K562 (cell line): ENCODE measurements around the gene PRKG1. TPM values are rescaled to one million over a fixed set of nuclear protein-coding genes. Genes with fewer than 3 reads are reported as not detected.

Experiments used
- ATAC-seq: fragments of 200-7000 bp; cut with Tn5 transposase; 3 replicates; pipeline ENCODE4 v1.9.1; 2020; ENCODE audit warnings: moderate library complexity
- BruUV-seq: library from RNA; stranded (reverse); fragments of 400-500 nt; replicated peaks from 2 replicates; lab custom pipeline; 2021; lab: Mats Ljungman, UMichigan
- CTCF ChIA-PET: fragments of 300-600 bp; formaldehyde crosslinking; extraction: SDS; loops from one replicate; lab custom pipeline; 2021; ENCODE audit warnings: low intra/inter-chr PET ratio; lab: Yijun Ruan, JAX
- POLR2A ChIA-PET: fragments of 300-600, 350-650 bp; sonication (Branson Sonifier 250); formaldehyde crosslinking; extraction: SDS; loops from one replicate; lab custom pipeline; 2021; ENCODE audit warnings: antibody characterized with exemption, inconsistent platforms; lab: Yijun Ruan, JAX
- DNase-seq, 4 experiments: peaks; one replicate each; pipeline versions ENCODE4 v3.0.0 to v3.0.0-alpha.2; 2011 to 2018; ENCODE audit warnings: low spot score in 3 of 4, mixed read lengths in 3 of 4; ENCODE audit errors: extremely low read depth in 1 of 4
- FAIRE-seq: peaks from 2 replicates; lab custom pipeline; 2011; peaks lifted over from hg19 to GRCh38; lab: Jason Lieb, UNC
- H2AFZ ChIP-seq: 2 replicates; pipeline ENCODE4 v1.6.0; 2011; ENCODE audit warnings: low read depth, low read length, control low read depth, inconsistent platforms
- H3K27ac ChIP-seq: fragments of 200-600 bp; 3 replicates; pipeline ENCODE4 v1.8.0; 2011; ENCODE audit warnings: low read depth, mild to moderate bottlenecking, control low read depth, inconsistent platforms, low read length, moderate library complexity, mixed read lengths; ENCODE audit errors: extremely low read depth
- H3K27me3 ChIP-seq, 2 experiments: fragments of 300-600 bp in 1 of 2; 2 replicates in 1 of 2; 3 replicates in 1 of 2; pipeline versions ENCODE4 v1.6.0 to v1.8.0; 2011; ENCODE audit warnings: inconsistent platforms in 2 of 2, low read length in 2 of 2, mild to moderate bottlenecking in 1 of 2, mixed read lengths in 1 of 2, moderate library complexity in 1 of 2; ENCODE audit not compliant: control insufficient read depth in 2 of 2, insufficient read depth in 2 of 2
- H3K36me3 ChIP-seq: fragments of 300-600 bp; 3 replicates; pipeline ENCODE4 v1.8.0; 2011; ENCODE audit warnings: mild to moderate bottlenecking, low read length, inconsistent platforms; ENCODE audit not compliant: control insufficient read depth, insufficient read depth
- H3K4me1 ChIP-seq, 2 experiments: fragments of 200-600 bp in 1 of 2; replicated peaks in 1 of 2; 2 replicates in 1 of 2; 3 replicates in 1 of 2; pipeline versions ENCODE4 v1.5.1 to v1.8.0; 2011; ENCODE audit warnings: inconsistent platforms in 2 of 2, low read length in 2 of 2, mild to moderate bottlenecking in 1 of 2, mixed read lengths in 1 of 2, moderate library complexity in 1 of 2; ENCODE audit not compliant: control insufficient read depth in 2 of 2, insufficient read depth in 2 of 2
- H3K4me2 ChIP-seq: 2 replicates; pipeline ENCODE4 v1.6.1; 2011; ENCODE audit warnings: low read length, control low read depth, inconsistent platforms, mixed read lengths; ENCODE audit not compliant: insufficient read depth
- H3K4me3 ChIP-seq: fragments of 200-600 bp; sonication (generic), shearing (Covaris generic); 2 replicates; pipeline ENCODE4 v1.5.1; 2016; ENCODE audit warnings: control low read depth, inconsistent platforms
- H3K79me2 ChIP-seq: fragments of 200-600 bp; 3 replicates; pipeline ENCODE4 v1.8.0; 2011; ENCODE audit warnings: low read length, inconsistent platforms; ENCODE audit not compliant: control insufficient read depth, insufficient read depth
- H3K9ac ChIP-seq, 2 experiments: 2 replicates each; pipeline versions ENCODE4 v1.6.0 to v1.6.1; 2011; ENCODE audit warnings: low read depth in 2 of 2, low read length in 2 of 2, control low read depth in 1 of 2, inconsistent platforms in 1 of 2, mild to moderate bottlenecking in 1 of 2, mixed read lengths in 1 of 2; ENCODE audit not compliant: insufficient read depth in 1 of 2
- H3K9me1 ChIP-seq: one replicate; pipeline ENCODE4 v1.6.0; 2011; ENCODE audit warnings: inconsistent platforms, mild to moderate bottlenecking, low read length, moderate library complexity; ENCODE audit not compliant: control insufficient read depth, insufficient read depth
- H3K9me3 ChIP-seq: replicated peaks from 2 replicates; pipeline ENCODE4 v1.5.1; 2011; ENCODE audit warnings: low read depth, low read length, inconsistent platforms; ENCODE audit not compliant: control insufficient read depth, insufficient read depth
- H4K20me1 ChIP-seq: replicated peaks from 2 replicates; pipeline ENCODE4 v1.6.1; 2011; ENCODE audit warnings: low read length, inconsistent platforms, mixed read lengths; ENCODE audit not compliant: control insufficient read depth, insufficient read depth
- CBX2 ChIP-seq: fragments of 200-600 bp; sonication (generic); IDR thresholded peaks from one replicate; pipeline ENCODE4 v1.6.1; 2012; ENCODE audit warnings: mild to moderate bottlenecking, low read length, inconsistent platforms; ENCODE audit not compliant: insufficient read depth, poor library complexity, severe bottlenecking
- ETS1 ChIP-seq: conservative IDR thresholded peaks from 2 replicates; pipeline ENCODE4 v1.6.1; 2011; ENCODE audit warnings: low read depth, mild to moderate bottlenecking, low read length; ENCODE audit not compliant: control insufficient read depth
- FOXJ3 ChIP-seq: sonication (generic); formaldehyde crosslinking; IDR thresholded peaks from 2 replicates; pipeline ENCODE4 v1.4.0; 2020; ENCODE audit warnings: mild to moderate bottlenecking, missing genetic modification reagents
- MGA ChIP-seq: fragments of 450-650 bp; IDR thresholded peaks from 2 replicates; pipeline ENCODE4 v1.6.1; 2016; ENCODE audit warnings: mild to moderate bottlenecking, moderate library complexity
- SAP30 ChIP-seq: fragments of 200-600 bp; sonication (generic); IDR thresholded peaks from 2 replicates; pipeline ENCODE4 v1.6.1; 2012; ENCODE audit warnings: borderline replicate concordance, low read depth, mild to moderate bottlenecking, moderate library complexity, low read length, control low read depth, inconsistent platforms; ENCODE audit not compliant: insufficient read depth, poor library complexity, severe bottlenecking
- TRIM25 ChIP-seq: fragments of 450-650 bp; IDR thresholded peaks from 2 replicates; pipeline ENCODE4 v1.7.0; 2016; ENCODE audit warnings: borderline replicate concordance
- WGBS: fragments of 100-300 bp; shearing (Covaris generic); methylation state at CpG from one replicate; pipeline ENCODE4 v1.1.6; 2016; ENCODE audit warnings: low coverage, mixed read lengths; ENCODE audit not compliant: insufficient coverage; ENCODE audit errors: missing lambda C conversion rate; 5-methylcytosine and 5-hydroxymethylcytosine counted together
- in situ Hi-C: fragments of 300-500 bp; cut with MboI; formaldehyde crosslinking; loops from 4 replicates; pipeline ENCODE4 v1.15.0; 2018; ENCODE audit warnings: inconsistent platforms, mixed read lengths
- intact Hi-C: fragments of 100-400 bp; cut with micrococcal nuclease; formaldehyde crosslinking; loops from 2 replicates; pipeline ENCODE4 v1.14.2; 2022
- polyA plus RNA-seq, 8 experiments: library from polyadenylated mRNA; depleted of rRNA in 4 of 8; stranded (reverse) in 5 of 8; unstranded in 3 of 8; fragments of >200 nt; fragmentation: Nextera tagmentation in 2 of 8; fragmentation: Illumina TruSeq in 1 of 8; extraction: Ambion mirVana in 2 of 8; extraction: Trizol in 1 of 8; gene quantifications; 2 replicates each; pipeline versions ENCODE4 v1.2.1 to v1.2.3, GENCODE V29; 2011 to 2014; ENCODE audit warnings: inconsistent platforms in 1 of 8, missing spikeins in 1 of 8
- total RNA-seq, 7 experiments: library from RNA; depleted of rRNA in 6 of 7; stranded (reverse); fragments of >200 nt in 6 of 7; fragmentation: Illumina TruSeq in 2 of 7; extraction: Trizol in 2 of 7; gene quantifications; 2 replicates each; pipeline versions ENCODE4 v1.2.1 to v1.2.3, GENCODE V29; 2011 to 2021; ENCODE audit warnings: low replicate concordance in 1 of 7

PRKG1 gene
- total and polyA plus RNA-seq, 9 of the 15 experiments (the other 6 are each of a cell fraction or from before 2014, with no cell fraction given): 0.22 TPM; not detected in 8

- Histone ChIP-seq H3K79me2 (no peaks in the 10 kb centered on the region), H3K9me3 (no peaks in the 10 kb centered on the region), H3K36me3 (no peaks in the 10 kb centered on the region), H3K27ac (no peak overlapping the region), H3K4me1 (no peaks in the 10 kb centered on the region), H4K20me1 (no peaks in the 10 kb centered on the region), H3K4me3 (no peak overlapping the region), H3K27me3 (no peaks in the 10 kb centered on the region), H3K9me1 (no peaks in the 10 kb centered on the region), H3K4me2 (no peak overlapping the region), H2AFZ (no peak overlapping the region), H3K9ac (no peak overlapping the region)
- ChIA-PET POLR2A (no interaction called here), CTCF (no interaction called here)
- DNase-seq (no peak), ATAC-seq (no peak), FAIRE-seq (no peak)
- in situ Hi-C loops (no loop called here), intact Hi-C loops (no loop called here)
- WGBS: 2% methylated on average over 3 of the region's 3 CpGs
- no TSS peak for BruUV-seq
- TF ChIP-seq FOXJ3 (CRISPR knock-in tag): no peak
- TF ChIP-seq MGA: no peak
- TF ChIP-seq TRIM25: no peak
- TF ChIP-seq SAP30: no peak
- no peak for TF ChIP-seq CBX2
- TF ChIP-seq ETS1: no peak
Observed at GRCh38 chr10:52074505-52075026, 1000.3 kb downstream of the PRKG1 start.
